Measurements from ENCODE around the gene RFX5. TPM values are rescaled to one million over a fixed set of nuclear protein-coding genes. Genes with fewer than 3 reads are reported as not detected.

The RFX5 gene
- total RNA-seq, 1 experiment from 2014 or later: 52.7 TPM

GRCh38 chr1:151370211-151370911 lies 23.3 kb upstream of the RFX5 start:
- Histone ChIP-seq H3K79me2 (ENCODE audit: insufficient read depth, low read length) (no peaks in the 10 kb centered on the region), H3K27ac (ENCODE audit: low read depth, low read length) (no peak overlapping the region), H3K27me3 (ENCODE audit: insufficient read depth, low read length) (no peaks in the 10 kb centered on the region), H2AFZ (ENCODE audit: low read depth, low read length, poor library complexity, severe bottlenecking) (no peak overlapping the region), H4K20me1 (ENCODE audit: insufficient read depth) (no peaks in the 10 kb centered on the region), H3K9me3 (ENCODE audit: control insufficient read depth in 1 of 2, insufficient read depth in 1 of 2, low read depth in 1 of 2, low read length in 2 of 2) (no peaks in the 10 kb centered on the region), H3K9ac (ENCODE audit: low read length) (no peak overlapping the region), H3K4me2 (ENCODE audit: low read length) (no peak overlapping the region), H3K36me3 (ENCODE audit: control insufficient read depth in 1 of 2, insufficient read depth in 2 of 2, low read length in 2 of 2) (no peaks in the 10 kb centered on the region), H3K4me1 (ENCODE audit: control insufficient read depth in 1 of 2, insufficient read depth in 2 of 2, low read length in 2 of 2) (peaks cover 0 to 2% of the 10 kb centered on the region in 2 experiments; a peak in 1 of 4 replicates), H3K9me2 (ENCODE audit: insufficient read depth) (no peaks in the 10 kb centered on the region), H3K4me3 (replicated peaks in 1 of 2; ENCODE audit: low read depth in 1 of 2, low read length in 2 of 2) (no peak overlapping the region)
- CTCF ChIA-PET: no interaction called here
- POLR2A ChIA-PET: no interaction called here
- BruUV-seq (replicated peaks): no TSS peak
- no peak for ATAC-seq
- RAD21 ChIA-PET (ENCODE audit: low non-redundant PET in 1 of 2, low total read pairs in 2 of 2, uncharacterized antibody in 2 of 2, unreplicated experiment in 2 of 2): no interaction called here
- no peak for TF ChIP-seq CBX3 (IDR thresholded peaks at IDR 0.05; ENCODE audit: low read depth)
- TF ChIP-seq MAX (IDR thresholded peaks at IDR 0.05): no peak
- TF ChIP-seq ZFX (IDR thresholded peaks at IDR 0.05): no peak
- TF ChIP-seq RAD21 (IDR thresholded peaks at IDR 0.05; ENCODE audit: low read depth): no peak
- no peak for TF ChIP-seq CTCF (IDR thresholded peaks at IDR 0.05 in 2 of 3, conservative IDR thresholded peaks at IDR 0.05 in 1 of 3; ENCODE audit: borderline replicate concordance in 1 of 3, insufficient read depth in 1 of 3, low read depth in 2 of 3, low read length in 2 of 3)
- DNase-seq (ENCODE audit: low read depth, low spot score): no peak
- intact Hi-C loops (cut with micrococcal nuclease): no loop called here

GRCh38 chr1:151369621-151370048 lies 22.6 kb upstream of the RFX5 start:
- Histone ChIP-seq H3K4me2 (ENCODE audit: low read length) (no peak overlapping the region), H3K9ac (ENCODE audit: low read length) (no peak overlapping the region), H2AFZ (ENCODE audit: low read depth, low read length, poor library complexity, severe bottlenecking) (no peak overlapping the region), H3K9me3 (ENCODE audit: control insufficient read depth in 1 of 2, insufficient read depth in 1 of 2, low read depth in 1 of 2, low read length in 2 of 2) (no peaks in the 10 kb centered on the region), H3K9me2 (ENCODE audit: insufficient read depth) (no peaks in the 10 kb centered on the region), H3K27ac (ENCODE audit: low read depth, low read length) (no peak overlapping the region), H4K20me1 (ENCODE audit: insufficient read depth) (no peaks in the 10 kb centered on the region), H3K4me1 (ENCODE audit: control insufficient read depth in 1 of 2, insufficient read depth in 2 of 2, low read length in 2 of 2) (peaks cover 0 to 2% of the 10 kb centered on the region in 2 experiments; a peak in 1 of 4 replicates), H3K36me3 (ENCODE audit: control insufficient read depth in 1 of 2, insufficient read depth in 2 of 2, low read length in 2 of 2) (no peaks in the 10 kb centered on the region), H3K27me3 (ENCODE audit: insufficient read depth, low read length) (no peaks in the 10 kb centered on the region), H3K79me2 (ENCODE audit: insufficient read depth, low read length) (no peaks in the 10 kb centered on the region), H3K4me3 (replicated peaks in 1 of 2; ENCODE audit: low read depth in 1 of 2, low read length in 2 of 2) (no peak overlapping the region)
- intact Hi-C loops (cut with micrococcal nuclease): no loop called here
- DNase-seq (ENCODE audit: low read depth, low spot score) (no peak), ATAC-seq (peak; percentile 52)
- ChIA-PET RAD21 (ENCODE audit: low non-redundant PET in 1 of 2, low total read pairs in 2 of 2, uncharacterized antibody in 2 of 2, unreplicated experiment in 2 of 2) (no interaction called here), CTCF (no interaction called here), POLR2A (no interaction called here)
- BruUV-seq (replicated peaks): no TSS peak
- TF ChIP-seq ATF3 (IDR thresholded peaks at IDR 0.05): no peak
- TF ChIP-seq EZH2phosphoT487 (IDR thresholded peaks at IDR 0.05; ENCODE audit: borderline replicate concordance): no peak
- no peak for TF ChIP-seq JUND (IDR thresholded peaks at IDR 0.05)
- no peak for TF ChIP-seq ELF1 (IDR thresholded peaks at IDR 0.05; ENCODE audit: borderline replicate concordance, low read depth)
- no peak for TF ChIP-seq CEBPB (IDR thresholded peaks at IDR 0.05; ENCODE audit: low read depth)
- no peak for TF ChIP-seq FOSL1 (IDR thresholded peaks at IDR 0.05; ENCODE audit: low read depth)
- TF ChIP-seq RAD21 (IDR thresholded peaks at IDR 0.05; ENCODE audit: low read depth): no peak
- no peak for TF ChIP-seq MAX (IDR thresholded peaks at IDR 0.05)
- TF ChIP-seq ZBTB33 (IDR thresholded peaks at IDR 0.05; ENCODE audit: extremely low read depth, insufficient replicate concordance, low read length): no peak
- TF ChIP-seq EZH2 (IDR thresholded peaks at IDR 0.05): no peak
- no peak for TF ChIP-seq POLR2AphosphoS5 (IDR thresholded peaks at IDR 0.05; ENCODE audit: low read depth, low read length)
- TF ChIP-seq POLR2A (IDR thresholded peaks at IDR 0.05; ENCODE audit: borderline replicate concordance, extremely low read depth, insufficient read depth, insufficient read length): no peak
- no peak for TF ChIP-seq CBX3 (IDR thresholded peaks at IDR 0.05; ENCODE audit: low read depth)
- TF ChIP-seq SRF (IDR thresholded peaks at IDR 0.05; ENCODE audit: low read depth): no peak
- TF ChIP-seq ZFX (IDR thresholded peaks at IDR 0.05): no peak

All from HCT116 (cell line).